ENCODE results near the gene TMEM116.
"Not testable (repeated sequence)": the region's sequence is repeated elsewhere in the genome, so short reads cannot be mapped to it uniquely, and the experiment has no call there.

TMEM116 gene

GRCh38 chr12:112009596-112009995, 3.4 kb downstream of the TMEM116 start:
- not testable (repeated sequence) for DNase-seq (ENCODE audit: low read depth in 2 of 2)

- DNase-seq (ENCODE audit: low read depth in 2 of 2): no peak
Measured at GRCh38 chr12:112008918-112009317, 4.0 kb downstream of the TMEM116 start.

- DNase-seq (ENCODE audit: low read depth in 2 of 2): no peak
Measured at GRCh38 chr12:112007945-112008344, 5.0 kb downstream of the TMEM116 start.

- no peak for DNase-seq (ENCODE audit: low read depth in 2 of 2)
Measured at GRCh38 chr12:112005419-112006395, 7.3 kb downstream of the TMEM116 start.

- no peak for DNase-seq (ENCODE audit: low read depth in 2 of 2)
Measured at GRCh38 chr12:112004041-112004440, 8.9 kb downstream of the TMEM116 start.

GRCh38 chr12:112001576-112001975, 11.4 kb downstream of the TMEM116 start:
- no peak for DNase-seq (ENCODE audit: low read depth in 2 of 2)

GRCh38 chr12:112000820-112001219, 12.1 kb downstream of the TMEM116 start:
- DNase-seq (ENCODE audit: low read depth in 2 of 2): no peak

- DNase-seq (ENCODE audit: low read depth in 2 of 2): not testable (repeated sequence)
Measured at GRCh38 chr12:111999129-111999528, 13.8 kb downstream of the TMEM116 start.

- DNase-seq (ENCODE audit: low read depth in 2 of 2): no peak
Measured at GRCh38 chr12:111998015-111998414, 14.9 kb downstream of the TMEM116 start.

- DNase-seq (ENCODE audit: low read depth in 2 of 2): no peak
Measured at GRCh38 chr12:111997300-111997699, 15.7 kb downstream of the TMEM116 start.

GRCh38 chr12:111995782-111996480, 17.0 kb downstream of the TMEM116 start:
- DNase-seq (ENCODE audit: low read depth in 2 of 2): no peak

- DNase-seq (ENCODE audit: low read depth in 2 of 2): not testable (repeated sequence)
Measured at GRCh38 chr12:111994211-111995111, 18.5 kb downstream of the TMEM116 start.

- no peak for DNase-seq (ENCODE audit: low read depth in 2 of 2)
Measured at GRCh38 chr12:111993292-111994150, 19.4 kb downstream of the TMEM116 start.

GRCh38 chr12:111992464-111992863, 20.5 kb downstream of the TMEM116 start:
- DNase-seq (ENCODE audit: low read depth in 2 of 2): no peak

- no peak for DNase-seq (ENCODE audit: low read depth in 2 of 2)
Measured at GRCh38 chr12:111991946-111992345, 21.0 kb downstream of the TMEM116 start.

- no peak for DNase-seq (ENCODE audit: low read depth in 2 of 2)
Measured at GRCh38 chr12:111991535-111991934, 21.4 kb downstream of the TMEM116 start.

GRCh38 chr12:111984820-111985219, 28.1 kb downstream of the TMEM116 start:
- no peak for DNase-seq (ENCODE audit: low read depth in 2 of 2)

- DNase-seq (ENCODE audit: low read depth in 2 of 2): no peak
Measured at GRCh38 chr12:111981987-111982386, 31.0 kb downstream of the TMEM116 start.

GRCh38 chr12:111980598-111980997, 32.4 kb downstream of the TMEM116 start:
- DNase-seq (ENCODE audit: low read depth in 2 of 2): no peak

- no peak for DNase-seq (ENCODE audit: low read depth in 2 of 2)
Measured at GRCh38 chr12:111978545-111978944, 34.4 kb downstream of the TMEM116 start.

GRCh38 chr12:111976860-111977259, 36.1 kb downstream of the TMEM116 start:
- no peak for DNase-seq (ENCODE audit: low read depth in 2 of 2)
